ENCODE data around the gene HDAC4.

The HDAC4 gene

GRCh38 chr2:239436669-239437335, 36.0 kb upstream of the HDAC4 start:
- in situ Hi-C loops (cut with MboI; ENCODE audit: low sequenced_read_pairs, unreplicated experiment), result no loop called here
- DNase-seq (ENCODE audit: low spot score), result no peak
- TF ChIP-seq, protein P1, sequence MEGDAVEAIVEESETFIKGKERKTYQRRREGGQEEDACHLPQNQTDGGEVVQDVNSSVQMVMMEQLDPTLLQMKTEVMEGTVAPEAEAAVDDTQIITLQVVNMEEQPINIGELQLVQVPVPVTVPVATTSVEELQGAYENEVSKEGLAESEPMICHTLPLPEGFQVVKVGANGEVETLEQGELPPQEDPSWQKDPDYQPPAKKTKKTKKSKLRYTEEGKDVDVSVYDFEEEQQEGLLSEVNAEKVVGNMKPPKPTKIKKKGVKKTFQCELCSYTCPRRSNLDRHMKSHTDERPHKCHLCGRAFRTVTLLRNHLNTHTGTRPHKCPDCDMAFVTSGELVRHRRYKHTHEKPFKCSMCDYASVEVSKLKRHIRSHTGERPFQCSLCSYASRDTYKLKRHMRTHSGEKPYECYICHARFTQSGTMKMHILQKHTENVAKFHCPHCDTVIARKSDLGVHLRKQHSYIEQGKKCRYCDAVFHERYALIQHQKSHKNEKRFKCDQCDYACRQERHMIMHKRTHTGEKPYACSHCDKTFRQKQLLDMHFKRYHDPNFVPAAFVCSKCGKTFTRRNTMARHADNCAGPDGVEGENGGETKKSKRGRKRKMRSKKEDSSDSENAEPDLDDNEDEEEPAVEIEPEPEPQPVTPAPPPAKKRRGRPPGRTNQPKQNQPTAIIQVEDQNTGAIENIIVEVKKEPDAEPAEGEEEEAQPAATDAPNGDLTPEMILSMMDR (IDR thresholded peaks at IDR 0.05; ENCODE audit: borderline replicate concordance, control extremely low read depth, extremely low read depth, insufficient read depth, missing control alignments), result no peak

- in situ Hi-C loops (cut with MboI; ENCODE audit: low sequenced_read_pairs, unreplicated experiment), result no loop called here
- TF ChIP-seq, protein P1 (IDR thresholded peaks at IDR 0.05; ENCODE audit: borderline replicate concordance, control extremely low read depth, extremely low read depth, insufficient read depth, missing control alignments), result no peak
Observed at GRCh38 chr2:239436076-239436475, 35.3 kb upstream of the HDAC4 start.

GRCh38 chr2:239433777-239434403, 33.1 kb upstream of the HDAC4 start:
- TF ChIP-seq, protein P1 (IDR thresholded peaks at IDR 0.05; ENCODE audit: borderline replicate concordance, control extremely low read depth, extremely low read depth, insufficient read depth, missing control alignments), result no peak
- no peak for DNase-seq (ENCODE audit: low spot score)
- in situ Hi-C loops (cut with MboI; ENCODE audit: low sequenced_read_pairs, unreplicated experiment), result no loop called here

More at GRCh38 chr2:239436076-239436475, 35.3 kb upstream of the HDAC4 start:
- no peak for DNase-seq (ENCODE audit: low spot score)

- TF ChIP-seq, protein P1 (IDR thresholded peaks at IDR 0.05; ENCODE audit: borderline replicate concordance, control extremely low read depth, extremely low read depth, insufficient read depth, missing control alignments), result no peak
- no peak for DNase-seq (ENCODE audit: low spot score)
- in situ Hi-C loops (cut with MboI; ENCODE audit: low sequenced_read_pairs, unreplicated experiment), result no loop called here
Observed at GRCh38 chr2:239432174-239432573, 31.4 kb upstream of the HDAC4 start.

GRCh38 chr2:239431536-239431935, 30.7 kb upstream of the HDAC4 start:
- in situ Hi-C loops (cut with MboI; ENCODE audit: low sequenced_read_pairs, unreplicated experiment), result no loop called here
- DNase-seq (ENCODE audit: low spot score), result no peak
- TF ChIP-seq, protein P1 (IDR thresholded peaks at IDR 0.05; ENCODE audit: borderline replicate concordance, control extremely low read depth, extremely low read depth, insufficient read depth, missing control alignments), result no peak

GRCh38 chr2:239429473-239430350, 28.9 kb upstream of the HDAC4 start:
- TF ChIP-seq, protein P1 (IDR thresholded peaks at IDR 0.05; ENCODE audit: borderline replicate concordance, control extremely low read depth, extremely low read depth, insufficient read depth, missing control alignments), result no peak
- in situ Hi-C loops (cut with MboI; ENCODE audit: low sequenced_read_pairs, unreplicated experiment), result no loop called here
- no peak for DNase-seq (ENCODE audit: low spot score)

Data from GM13976 (cell line).